Measurements from ENCODE around the gene EPM2A. TPM values are rescaled to one million over a fixed set of nuclear protein-coding genes. Genes with fewer than 3 reads are reported as not detected.

EPM2A gene
- total RNA-seq, 2 experiments from 2014 or later: 4.3 to 5.1 TPM

DNA sequence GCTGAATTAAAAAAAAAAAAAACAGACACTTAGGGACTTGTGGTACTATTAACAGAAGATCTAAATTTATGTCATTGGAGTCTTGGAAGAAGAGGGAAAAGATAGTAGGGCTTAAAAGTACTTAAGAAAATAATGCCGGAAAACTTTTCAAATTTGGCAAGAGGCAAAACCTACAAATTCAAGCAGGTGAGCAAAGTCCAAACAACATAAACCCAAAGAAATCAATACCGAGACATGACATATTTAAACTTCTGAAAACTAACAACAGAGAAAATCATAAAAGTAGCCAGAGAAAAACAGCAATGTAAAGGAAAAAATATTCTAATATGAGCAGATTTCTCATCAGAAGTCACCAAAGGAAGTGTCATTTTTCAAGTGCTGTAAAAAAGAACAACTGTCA, 44.4 kb downstream of the EPM2A start:
- CTCF ChIA-PET: no interaction called here
- Mint-ChIP-seq H3K9me3 (no peaks in the 10 kb centered on the region), H3K27ac (no peak overlapping the region), H3K4me1 (no peaks in the 10 kb centered on the region), H3K4me3 (no peak overlapping the region), H3K36me3 (ENCODE audit: low read depth) (peaks cover under 1% of the 10 kb centered on the region), H3K27me3 (no peaks in the 10 kb centered on the region)
- DNase-seq: no peak
- POLR2A ChIA-PET: no interaction called here

- Mint-ChIP-seq H3K9me3 (no peaks in the 10 kb centered on the region), H3K36me3 (ENCODE audit: low read depth) (peaks cover 6% of the 10 kb centered on the region)
- CTCF ChIA-PET: no interaction called here
These were observed 45.8 kb downstream of the EPM2A start for GRCh38 chr6:145689529-145689928.

GRCh38 chr6:145688493-145688905, 46.8 kb downstream of the EPM2A start:
- H3K9me3 Mint-ChIP-seq: no peaks in the 10 kb centered on the region
- ChIA-PET POLR2A (no interaction called here), CTCF (interaction anchor here (1.3 kb wide), 1 partner anchor 14 kb away, joined by 3 read pairs; no protein-coding TSS in a partner anchor)
- H3K4me3 Mint-ChIP-seq: no peak overlapping the region
- no peaks in the 10 kb centered on the region for H3K27me3 Mint-ChIP-seq
- H3K4me1 Mint-ChIP-seq: no peaks in the 10 kb centered on the region
- no peak for DNase-seq
- no peak overlapping the region for H3K27ac Mint-ChIP-seq
- H3K36me3 Mint-ChIP-seq (ENCODE audit: low read depth): peaks cover 8% of the 10 kb centered on the region

More at GRCh38 chr6:145689529-145689928, 45.8 kb downstream of the EPM2A start:
- Mint-ChIP-seq H3K4me1 (no peaks in the 10 kb centered on the region), H3K27me3 (no peaks in the 10 kb centered on the region), H3K4me3 (no peak overlapping the region), H3K27ac (no peak overlapping the region)
- POLR2A ChIA-PET: no interaction called here
- no peak for DNase-seq

- Mint-ChIP-seq H3K4me3 (no peak overlapping the region), H3K36me3 (ENCODE audit: low read depth) (peaks cover 14% of the 10 kb centered on the region), H3K27me3 (no peaks in the 10 kb centered on the region), H3K4me1 (no peaks in the 10 kb centered on the region), H3K27ac (no peak overlapping the region), H3K9me3 (peaks cover 6% of the 10 kb centered on the region)
- ChIA-PET CTCF (interaction anchor here (1.2 kb wide), 1 partner anchor 15 kb away, joined by 3 read pairs; no protein-coding TSS in a partner anchor), POLR2A (no interaction called here)
- no peak for DNase-seq
These were observed 49.4 kb downstream of the EPM2A start for GRCh38 chr6:145685932-145686331.

DNA sequence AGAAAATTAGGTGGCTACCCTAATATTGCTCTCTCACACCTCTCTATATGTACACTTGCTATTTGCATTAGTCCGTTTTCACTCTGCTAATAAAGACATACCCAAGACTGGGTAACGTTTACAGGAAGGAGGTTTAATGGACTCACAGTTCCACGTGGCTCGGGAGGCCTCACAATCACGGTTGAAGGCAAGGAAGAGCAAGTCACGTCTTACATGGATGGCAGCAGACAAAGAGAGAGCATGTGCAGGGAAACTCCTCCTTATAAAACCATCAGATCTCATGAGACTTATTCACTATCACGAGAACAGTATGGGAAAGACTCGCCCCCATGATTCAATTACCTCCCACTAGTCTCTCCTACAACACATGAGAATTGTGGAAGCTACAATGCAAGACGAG, 53.4 kb downstream of the EPM2A start:
- Mint-ChIP-seq H3K4me1 (no peaks in the 10 kb centered on the region), H3K9me3 (peaks cover 10% of the 10 kb centered on the region), H3K27ac (no peak overlapping the region), H3K36me3 (ENCODE audit: low read depth) (peaks cover 17% of the 10 kb centered on the region), H3K27me3 (no peaks in the 10 kb centered on the region), H3K4me3 (no peak overlapping the region)
- ChIA-PET CTCF (no interaction called here), POLR2A (no interaction called here)
- DNase-seq: no peak

GRCh38 chr6:145673504-145673903, 61.8 kb downstream of the EPM2A start:
- no peaks in the 10 kb centered on the region for H3K4me1 Mint-ChIP-seq
- CTCF ChIA-PET: no interaction called here
- H3K4me3 Mint-ChIP-seq: no peak overlapping the region

DNA sequence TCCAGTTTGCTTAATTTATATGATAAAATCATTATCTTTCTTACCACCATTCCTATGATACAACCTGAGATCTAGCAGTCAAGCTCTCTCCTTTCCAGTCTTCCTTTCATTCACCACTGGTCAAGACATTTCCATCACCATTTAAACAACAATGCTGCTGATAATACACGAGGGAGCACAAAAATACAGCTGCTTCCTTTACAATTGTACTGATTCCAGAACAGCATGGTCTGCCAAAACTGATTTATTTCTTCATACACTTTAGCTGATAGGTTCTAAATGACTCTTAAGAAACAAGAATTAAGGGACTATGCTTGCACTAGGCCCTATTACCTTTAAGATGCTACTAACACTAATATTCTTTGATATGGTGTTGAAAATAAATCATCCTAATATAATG, 65.0 kb downstream of the EPM2A start:
- no peak overlapping the region for H3K4me3 Mint-ChIP-seq
- ChIA-PET CTCF (no interaction called here), POLR2A (no interaction called here)
- H3K27me3 Mint-ChIP-seq: no peaks in the 10 kb centered on the region
- no peaks in the 10 kb centered on the region for H3K36me3 Mint-ChIP-seq (ENCODE audit: low read depth)
- H3K9me3 Mint-ChIP-seq: no peaks in the 10 kb centered on the region
- no peak overlapping the region for H3K27ac Mint-ChIP-seq
- DNase-seq: no peak
- H3K4me1 Mint-ChIP-seq: no peaks in the 10 kb centered on the region

More at GRCh38 chr6:145673504-145673903, 61.8 kb downstream of the EPM2A start:
- POLR2A ChIA-PET: no interaction called here
- Mint-ChIP-seq H3K27ac (no peak overlapping the region), H3K9me3 (no peaks in the 10 kb centered on the region), H3K27me3 (no peaks in the 10 kb centered on the region), H3K36me3 (ENCODE audit: low read depth) (no peaks in the 10 kb centered on the region)
- no peak for DNase-seq

DNA sequence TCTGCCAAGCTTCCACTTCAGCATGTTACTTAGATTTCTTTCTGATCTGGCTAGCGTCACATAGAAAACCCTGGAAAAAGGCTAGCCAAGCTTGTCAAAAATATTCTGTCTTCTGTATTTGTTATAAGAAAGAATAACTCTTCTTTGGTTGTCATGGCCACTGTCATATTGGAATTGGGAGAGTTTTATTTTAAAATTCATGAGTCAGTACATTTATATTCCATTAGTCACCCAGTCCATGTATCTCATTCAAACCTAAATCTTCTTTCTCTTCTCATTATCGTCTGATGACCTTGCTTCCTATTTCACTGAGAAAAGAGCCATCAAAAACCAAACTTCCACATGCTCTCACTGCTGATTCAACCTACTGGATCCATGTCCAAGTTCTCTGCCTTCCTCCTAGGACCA, 65.7 kb downstream of the EPM2A start:
- no peak overlapping the region for H3K4me3 Mint-ChIP-seq
- H3K27ac Mint-ChIP-seq: no peak overlapping the region
- H3K36me3 Mint-ChIP-seq (ENCODE audit: low read depth): no peaks in the 10 kb centered on the region
- no peaks in the 10 kb centered on the region for H3K27me3 Mint-ChIP-seq
- CTCF ChIA-PET: no interaction called here
- no peaks in the 10 kb centered on the region for H3K9me3 Mint-ChIP-seq
- DNase-seq: no peak
- POLR2A ChIA-PET: no interaction called here
- H3K4me1 Mint-ChIP-seq: no peaks in the 10 kb centered on the region

GRCh38 chr6:145668844-145669243, 66.5 kb downstream of the EPM2A start:
- Mint-ChIP-seq H3K4me3 (no peak overlapping the region), H3K4me1 (no peaks in the 10 kb centered on the region), H3K36me3 (ENCODE audit: low read depth) (no peaks in the 10 kb centered on the region), H3K27me3 (no peaks in the 10 kb centered on the region), H3K9me3 (no peaks in the 10 kb centered on the region), H3K27ac (no peak overlapping the region)
- ChIA-PET POLR2A (no interaction called here), CTCF (no interaction called here)
- no peak for DNase-seq

GRCh38 chr6:145660676-145661075, 74.6 kb downstream of the EPM2A start:
- CTCF ChIA-PET: interaction anchor here (1.0 kb wide), 1 partner anchor 10 kb away, joined by 3 read pairs; no protein-coding TSS in a partner anchor

GRCh38 chr6:145656128-145656527, 79.2 kb downstream of the EPM2A start:
- no peak overlapping the region for H3K4me3 Mint-ChIP-seq
- no peak overlapping the region for H3K27ac Mint-ChIP-seq
- peaks cover 3% of the 10 kb centered on the region for H3K4me1 Mint-ChIP-seq
- no peak for DNase-seq
- POLR2A ChIA-PET: no interaction called here
- CTCF ChIA-PET: interaction anchor here (0.9 to 1.0 kb wide), 2 partner anchors 20 to 22 kb away, joined by 3 to 4 read pairs; no protein-coding TSS in a partner anchor
- no peaks in the 10 kb centered on the region for H3K9me3 Mint-ChIP-seq
- no peaks in the 10 kb centered on the region for H3K36me3 Mint-ChIP-seq (ENCODE audit: low read depth)
- H3K27me3 Mint-ChIP-seq: no peaks in the 10 kb centered on the region

More at GRCh38 chr6:145660676-145661075, 74.6 kb downstream of the EPM2A start:
- no peak for DNase-seq
- H3K4me3 Mint-ChIP-seq: no peak overlapping the region
- H3K4me1 Mint-ChIP-seq: peaks cover 9% of the 10 kb centered on the region
- POLR2A ChIA-PET: no interaction called here
- no peaks in the 10 kb centered on the region for H3K9me3 Mint-ChIP-seq
- H3K27me3 Mint-ChIP-seq: no peaks in the 10 kb centered on the region
- no peaks in the 10 kb centered on the region for H3K36me3 Mint-ChIP-seq (ENCODE audit: low read depth)
- no peak overlapping the region for H3K27ac Mint-ChIP-seq

DNA sequence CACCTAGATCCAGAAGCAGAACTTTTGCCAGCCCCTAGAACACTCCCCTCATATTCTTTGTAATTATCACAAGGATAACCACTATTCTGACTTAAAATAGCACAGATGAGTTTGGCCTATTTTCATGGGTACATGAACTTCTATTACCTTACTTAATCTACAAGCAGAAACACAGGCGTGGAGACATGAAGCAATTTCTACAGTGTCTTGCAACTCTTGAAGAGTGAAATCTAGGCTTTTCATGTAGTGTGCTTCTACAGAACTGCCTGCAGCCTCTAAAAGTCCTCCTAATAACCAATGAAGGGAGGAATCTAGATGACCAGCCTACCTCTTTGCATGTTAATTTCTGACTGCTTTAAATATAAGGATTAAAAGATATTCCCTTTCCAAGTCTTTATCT, 82.7 kb downstream of the EPM2A start:
- POLR2A ChIA-PET: no interaction called here
- H3K36me3 Mint-ChIP-seq (ENCODE audit: low read depth): no peaks in the 10 kb centered on the region
- no peak overlapping the region for H3K4me3 Mint-ChIP-seq
- no peaks in the 10 kb centered on the region for H3K9me3 Mint-ChIP-seq
- no peak for DNase-seq
- CTCF ChIA-PET: no interaction called here
- no peaks in the 10 kb centered on the region for H3K4me1 Mint-ChIP-seq
- H3K27ac Mint-ChIP-seq: no peak overlapping the region
- H3K27me3 Mint-ChIP-seq: no peaks in the 10 kb centered on the region

DNA sequence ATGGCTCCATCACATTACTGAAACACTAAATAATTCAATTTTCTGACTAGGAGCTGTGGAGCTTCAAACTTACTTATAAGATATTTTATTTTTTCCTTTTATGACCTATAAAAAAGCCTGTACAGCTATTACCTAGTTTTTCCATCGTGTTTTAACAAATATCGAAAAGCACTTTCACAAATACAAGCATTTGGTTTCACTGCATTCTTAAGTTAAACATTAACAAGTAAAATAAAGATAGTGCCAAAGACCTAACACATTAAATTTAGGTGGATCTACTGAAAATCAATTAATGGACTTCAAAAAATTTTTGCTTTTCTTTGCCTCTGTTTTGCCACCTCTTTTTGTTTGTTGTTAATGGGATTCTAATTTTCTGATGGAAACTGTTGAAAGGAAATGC, 83.3 kb downstream of the EPM2A start:
- Mint-ChIP-seq H3K27ac (no peak overlapping the region), H3K36me3 (ENCODE audit: low read depth) (no peaks in the 10 kb centered on the region), H3K27me3 (no peaks in the 10 kb centered on the region), H3K4me1 (no peaks in the 10 kb centered on the region), H3K4me3 (no peak overlapping the region), H3K9me3 (no peaks in the 10 kb centered on the region)
- POLR2A ChIA-PET: no interaction called here
- CTCF ChIA-PET: no interaction called here
- no peak for DNase-seq

GRCh38 chr6:145648149-145648548, 87.2 kb downstream of the EPM2A start:
- H3K9me3 Mint-ChIP-seq: no peaks in the 10 kb centered on the region
- H3K36me3 Mint-ChIP-seq (ENCODE audit: low read depth): no peaks in the 10 kb centered on the region
- ChIA-PET POLR2A (no interaction called here), CTCF (no interaction called here)
- no peaks in the 10 kb centered on the region for H3K4me1 Mint-ChIP-seq
- H3K4me3 Mint-ChIP-seq: no peak overlapping the region
- no peak for DNase-seq
- H3K27ac Mint-ChIP-seq: no peak overlapping the region
- H3K27me3 Mint-ChIP-seq: no peaks in the 10 kb centered on the region

GRCh38 chr6:145647602-145648001, 87.7 kb downstream of the EPM2A start:
- H3K27me3 Mint-ChIP-seq: no peaks in the 10 kb centered on the region
- H3K4me1 Mint-ChIP-seq: no peaks in the 10 kb centered on the region
- no peak for DNase-seq
- no peak overlapping the region for H3K27ac Mint-ChIP-seq
- ChIA-PET POLR2A (no interaction called here), CTCF (no interaction called here)
- H3K9me3 Mint-ChIP-seq: no peaks in the 10 kb centered on the region
- H3K4me3 Mint-ChIP-seq: no peak overlapping the region
- H3K36me3 Mint-ChIP-seq (ENCODE audit: low read depth): no peaks in the 10 kb centered on the region

Measured in activated CD4-positive, alpha-beta memory T cell treated with anti-CD3 and anti-CD28 coated beads, Interleukin-2, amount 10 ng/mL, durations not matched to agents 7 days and 5 days (primary cell).